DMS114 treated with DMSO at 0.1 percent for 48 hours (cell line): ENCODE results near the gene FGF3.
A peak's percentile ranks its signal among the peaks of the same experiment; 100 is the strongest.

ENCODE experiments used
- DNase-seq: peaks from one replicate; lab custom pipeline; 2025; ENCODE audit not compliant: unreplicated experiment; lab: John Stamatoyannopoulos, UW

The FGF3 gene

GRCh38 chr11:69804769-69805508 is 14.3 kb downstream of the FGF3 start:
- no peak for DNase-seq

- no peak for DNase-seq
Measured at GRCh38 chr11:69803604-69804218, 15.5 kb downstream of the FGF3 start.

- DNase-seq, result no peak
Measured at GRCh38 chr11:69803022-69803421, 16.2 kb downstream of the FGF3 start.

GRCh38 chr11:69802590-69802989 is 16.6 kb downstream of the FGF3 start:
- no peak for DNase-seq

GRCh38 chr11:69801513-69802335 is 17.5 kb downstream of the FGF3 start:
- no peak for DNase-seq

GRCh38 chr11:69800278-69800677 is 18.9 kb downstream of the FGF3 start:
- DNase-seq, result no peak

- peak; percentile 100 for DNase-seq
Measured at GRCh38 chr11:69799582-69799981, 19.6 kb downstream of the FGF3 start.

GRCh38 chr11:69799097-69799496 is 20.1 kb downstream of the FGF3 start:
- DNase-seq, result no peak

- no peak for DNase-seq
Measured at GRCh38 chr11:69797737-69798528, 21.3 kb downstream of the FGF3 start.

- peak; percentile 75 for DNase-seq
Measured at GRCh38 chr11:69797156-69797555, 22.1 kb downstream of the FGF3 start.

GRCh38 chr11:69796063-69796462 is 23.2 kb downstream of the FGF3 start:
- DNase-seq, result no peak

- DNase-seq, result no peak
Measured at GRCh38 chr11:69791276-69792180, 27.7 kb downstream of the FGF3 start.

- DNase-seq, result no peak
Measured at GRCh38 chr11:69788956-69789355, 30.3 kb downstream of the FGF3 start.

GRCh38 chr11:69787906-69788305 is 31.3 kb downstream of the FGF3 start:
- DNase-seq, result no peak

GRCh38 chr11:69787457-69787856 is 31.8 kb downstream of the FGF3 start:
- no peak for DNase-seq

- DNase-seq, result no peak
Measured at GRCh38 chr11:69781241-69781640, 38.0 kb downstream of the FGF3 start.

GRCh38 chr11:69778373-69778772 is 40.8 kb downstream of the FGF3 start:
- no peak for DNase-seq

GRCh38 chr11:69775163-69775755 is 44.0 kb downstream of the FGF3 start, which contains the start of gene FGF4:
FGF4 (minus strand) TSS chr11:69775341; CDS start chr11:69775084, 257 bp downstream.
- no peak for DNase-seq

GRCh38 chr11:69774354-69775162 is 44.7 kb downstream of the FGF3 start:
- no peak for DNase-seq
